HL-60 (cell line): Measurements from ENCODE around the gene ZNF761.
"Not testable (repeated sequence)": the region's sequence is repeated elsewhere in the genome, so short reads cannot be mapped to it uniquely, and the experiment has no call there.

Experiments used
- DNase-seq, 2 experiments: peaks; one replicate each; pipeline ENCODE4 v3.0.0-alpha.2; 2010 to 2020; ENCODE audit warnings: low read depth in 1 of 2, low spot score in 1 of 2
- H3K27ac ChIP-seq: fragments of 250-450 bp; sonication (Bioruptor Pico); replicated peaks from 2 replicates; pipeline ENCODE4 v1.5.1; 2020; ENCODE audit warnings: mild to moderate bottlenecking, moderate library complexity
- H3K27me3 ChIP-seq: fragments of 250-450 bp; sonication (Bioruptor Pico); 2 replicates; pipeline ENCODE4 v1.5.1; 2021; ENCODE audit warnings: mild to moderate bottlenecking, moderate library complexity; ENCODE audit not compliant: insufficient read depth, poor library complexity, severe bottlenecking
- H3K4me3 ChIP-seq: replicated peaks from 2 replicates; pipeline ENCODE4 v1.5.1; 2011; ENCODE audit warnings: mild to moderate bottlenecking, control low read depth, low read length; ENCODE audit not compliant: insufficient read depth
- GABPA ChIP-seq: IDR thresholded peaks from 2 replicates; pipeline ENCODE4 v1.6.1; 2012; ENCODE audit warnings: low read depth
- POLR2AphosphoS5 ChIP-seq: IDR thresholded peaks from 2 replicates; pipeline ENCODE4 v1.6.1; 2012; ENCODE audit warnings: low read depth
- REST ChIP-seq: IDR thresholded peaks from 2 replicates; pipeline ENCODE4 v1.6.1; 2012; ENCODE audit warnings: low read depth; ENCODE audit not compliant: insufficient replicate concordance
- SPI1 ChIP-seq: IDR thresholded peaks from 2 replicates; pipeline ENCODE4 v1.6.1; 2012; ENCODE audit warnings: low read depth, mild to moderate bottlenecking, borderline replicate concordance
- TF ChIP-seq, protein P1 (sequence below): IDR thresholded peaks from one replicate; pipeline ENCODE4 v1.5.1; 2011; ENCODE audit warnings: low read length, control low read depth, inconsistent platforms; ENCODE audit not compliant: insufficient read depth

Gene ZNF761

DNA sequence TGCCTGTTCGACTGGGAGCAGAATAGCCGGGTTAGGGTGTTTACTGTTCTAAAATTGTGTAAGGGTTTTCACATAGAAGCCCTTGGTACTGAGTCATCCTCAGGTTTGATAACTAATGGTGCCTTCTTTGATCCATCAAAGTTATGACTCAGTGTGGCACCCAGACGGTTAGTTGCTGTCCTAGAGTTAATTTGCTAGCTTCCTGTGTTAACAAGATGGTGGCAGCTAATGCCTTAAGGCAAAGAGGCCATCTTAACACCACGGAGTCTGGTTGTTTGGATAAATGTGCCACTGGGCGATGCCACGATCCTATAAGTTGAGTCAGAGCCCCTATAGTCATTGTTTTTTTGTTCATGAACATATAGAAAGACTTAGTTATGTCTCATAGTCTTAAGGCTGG lies 43.7 kb downstream of the ZNF761 start:
- H3K27me3 ChIP-seq, DNase-seq, H3K4me3 ChIP-seq, H3K27ac ChIP-seq: not testable (repeated sequence)

- H3K27me3 ChIP-seq, H3K4me3 ChIP-seq, DNase-seq, H3K27ac ChIP-seq: not testable (repeated sequence)
These were observed 52.0 kb downstream of the ZNF761 start for GRCh38 chr19:53483751-53484150.

DNA sequence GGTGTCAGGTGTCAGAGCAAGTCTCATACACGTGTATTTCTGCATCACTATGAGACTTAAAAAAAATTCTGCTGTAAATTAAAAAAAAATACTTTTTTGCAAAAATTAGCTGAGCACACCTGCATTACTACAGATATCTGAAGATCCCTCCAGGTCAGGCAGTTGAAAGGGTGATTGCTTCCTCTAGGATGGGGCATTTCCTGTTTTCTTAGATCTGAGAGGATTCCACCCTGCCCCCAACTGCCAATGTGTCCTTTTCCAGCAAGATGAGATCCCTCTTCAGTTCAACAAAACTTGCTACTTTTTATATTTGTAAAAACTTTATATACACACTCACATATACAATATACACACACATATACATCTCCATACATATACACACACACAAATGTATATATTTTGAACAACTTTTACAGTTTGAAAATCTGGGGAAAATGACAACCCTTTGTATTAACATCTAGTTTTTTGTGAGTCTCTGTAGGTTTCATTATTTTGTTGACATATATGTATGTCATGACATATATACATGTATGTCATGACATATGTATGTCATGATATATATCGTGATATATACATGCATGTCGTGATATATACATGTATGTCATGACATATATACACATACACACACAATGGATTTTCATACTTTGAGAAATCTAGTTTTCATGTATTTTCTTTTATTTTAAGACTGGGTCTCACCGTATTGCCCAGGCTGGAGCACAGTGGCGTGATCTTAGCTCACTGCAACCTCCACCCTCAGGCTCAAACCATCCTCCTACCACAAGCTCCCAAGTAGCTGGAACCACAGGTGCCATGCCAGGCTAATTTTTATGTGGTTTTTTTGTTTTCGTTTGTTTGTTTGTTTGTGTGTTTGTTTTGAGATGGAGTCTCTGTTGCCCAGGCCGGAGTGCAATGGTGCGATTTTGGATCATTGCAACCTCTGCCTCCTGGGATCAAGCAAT lies 53.5 kb downstream of the ZNF761 start:
- Histone ChIP-seq H3K27me3 (no peaks in the 10 kb centered on the region), H3K4me3 (no peak overlapping the region), H3K27ac (no peak overlapping the region)
- TF ChIP-seq REST (no peak), GABPA (no peak), POLR2AphosphoS5 (no peak), SPI1 (no peak)
- TF ChIP-seq, protein P1, sequence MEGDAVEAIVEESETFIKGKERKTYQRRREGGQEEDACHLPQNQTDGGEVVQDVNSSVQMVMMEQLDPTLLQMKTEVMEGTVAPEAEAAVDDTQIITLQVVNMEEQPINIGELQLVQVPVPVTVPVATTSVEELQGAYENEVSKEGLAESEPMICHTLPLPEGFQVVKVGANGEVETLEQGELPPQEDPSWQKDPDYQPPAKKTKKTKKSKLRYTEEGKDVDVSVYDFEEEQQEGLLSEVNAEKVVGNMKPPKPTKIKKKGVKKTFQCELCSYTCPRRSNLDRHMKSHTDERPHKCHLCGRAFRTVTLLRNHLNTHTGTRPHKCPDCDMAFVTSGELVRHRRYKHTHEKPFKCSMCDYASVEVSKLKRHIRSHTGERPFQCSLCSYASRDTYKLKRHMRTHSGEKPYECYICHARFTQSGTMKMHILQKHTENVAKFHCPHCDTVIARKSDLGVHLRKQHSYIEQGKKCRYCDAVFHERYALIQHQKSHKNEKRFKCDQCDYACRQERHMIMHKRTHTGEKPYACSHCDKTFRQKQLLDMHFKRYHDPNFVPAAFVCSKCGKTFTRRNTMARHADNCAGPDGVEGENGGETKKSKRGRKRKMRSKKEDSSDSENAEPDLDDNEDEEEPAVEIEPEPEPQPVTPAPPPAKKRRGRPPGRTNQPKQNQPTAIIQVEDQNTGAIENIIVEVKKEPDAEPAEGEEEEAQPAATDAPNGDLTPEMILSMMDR, result no peak
- DNase-seq, result no peak

DNA sequence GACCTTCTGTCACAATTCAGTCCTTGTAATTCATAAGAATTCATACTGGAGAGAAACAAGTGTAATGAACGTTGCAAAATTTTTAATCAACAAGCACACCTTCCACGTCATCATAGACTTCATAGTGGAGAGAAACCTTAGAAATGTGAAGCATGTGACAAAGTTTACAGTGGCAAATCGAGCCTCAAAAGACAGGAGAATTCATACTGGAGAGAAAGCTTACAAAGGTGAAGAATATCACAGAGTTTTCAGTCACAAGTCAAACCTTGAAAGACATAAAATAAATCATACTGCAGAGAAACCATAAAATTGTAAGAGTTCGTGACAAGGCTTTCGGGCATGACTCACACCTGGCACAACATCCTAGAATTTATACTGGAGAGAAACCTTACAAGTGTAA lies 60.4 kb downstream of the ZNF761 start:
- no peak overlapping the region for H3K27ac ChIP-seq
- TF ChIP-seq SPI1, result no peak
- TF ChIP-seq, protein P1, result no peak
- no peak for TF ChIP-seq REST
- TF ChIP-seq POLR2AphosphoS5, result no peak
- no peak for TF ChIP-seq GABPA
- no peaks in the 10 kb centered on the region for H3K27me3 ChIP-seq
- H3K4me3 ChIP-seq, result no peak overlapping the region
- no peak for DNase-seq

DNA sequence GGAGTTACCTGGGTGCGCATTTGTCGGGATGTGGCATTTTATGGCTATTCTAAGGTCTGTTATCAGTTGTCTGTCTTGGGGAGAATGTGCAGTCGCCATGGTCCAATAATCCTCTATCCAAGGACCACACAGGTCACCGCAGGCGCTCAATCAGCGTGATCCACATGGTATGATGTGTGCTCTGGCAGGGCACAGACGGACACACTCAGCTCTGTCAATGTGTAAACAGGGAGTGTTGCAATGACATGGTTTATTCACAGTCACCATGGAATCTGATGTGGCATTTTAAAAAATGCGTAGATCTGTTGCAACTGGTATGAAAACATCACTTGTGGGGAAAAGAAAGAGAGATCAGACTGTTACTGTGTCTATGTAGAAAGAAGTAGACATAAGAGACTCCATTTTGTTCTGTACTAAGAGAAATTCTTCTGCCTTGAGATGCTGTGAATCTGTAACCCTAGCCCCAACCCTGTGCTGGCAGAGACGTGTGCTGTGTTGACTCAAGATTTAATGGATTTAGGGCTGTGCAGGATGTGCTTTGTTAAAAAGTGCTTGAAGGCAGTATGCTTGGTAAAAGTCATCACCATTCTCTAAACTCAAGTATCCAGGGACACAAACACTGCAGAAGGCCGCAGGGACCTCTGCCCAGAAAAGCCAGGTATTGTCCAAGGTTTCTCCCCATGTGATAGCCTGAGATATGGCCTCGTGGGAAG lies 65.7 kb downstream of the ZNF761 start:
- DNase-seq, H3K4me3 ChIP-seq, H3K27me3 ChIP-seq, H3K27ac ChIP-seq: not testable (repeated sequence)

- peak in 1 of 2 experiments; percentile 9 for DNase-seq
- not testable (repeated sequence) for H3K4me3 ChIP-seq, H3K27me3 ChIP-seq, H3K27ac ChIP-seq
These were observed 66.2 kb downstream of the ZNF761 start for GRCh38 chr19:53498024-53498395.

DNA sequence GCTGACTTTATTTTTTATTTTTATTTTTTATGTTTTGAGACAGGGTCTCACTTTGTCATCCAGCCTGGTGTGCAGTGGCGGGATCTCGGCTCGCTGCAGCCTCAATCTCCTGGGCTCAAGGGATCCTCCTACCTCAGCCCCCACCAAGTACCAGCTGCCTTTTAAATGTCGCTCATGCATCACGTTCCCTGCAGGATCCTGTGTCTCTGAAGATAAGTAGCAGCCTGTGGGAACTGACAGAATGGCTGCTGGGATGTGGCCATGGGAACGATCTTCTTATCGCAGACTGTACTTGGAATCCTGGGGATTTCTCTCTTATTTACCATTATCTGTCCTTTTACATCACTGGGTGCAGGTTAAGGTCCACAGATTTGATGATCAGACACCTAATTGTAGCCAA lies 71.4 kb downstream of the ZNF761 start:
- DNase-seq, H3K27me3 ChIP-seq, H3K4me3 ChIP-seq: not testable (repeated sequence)

DNA sequence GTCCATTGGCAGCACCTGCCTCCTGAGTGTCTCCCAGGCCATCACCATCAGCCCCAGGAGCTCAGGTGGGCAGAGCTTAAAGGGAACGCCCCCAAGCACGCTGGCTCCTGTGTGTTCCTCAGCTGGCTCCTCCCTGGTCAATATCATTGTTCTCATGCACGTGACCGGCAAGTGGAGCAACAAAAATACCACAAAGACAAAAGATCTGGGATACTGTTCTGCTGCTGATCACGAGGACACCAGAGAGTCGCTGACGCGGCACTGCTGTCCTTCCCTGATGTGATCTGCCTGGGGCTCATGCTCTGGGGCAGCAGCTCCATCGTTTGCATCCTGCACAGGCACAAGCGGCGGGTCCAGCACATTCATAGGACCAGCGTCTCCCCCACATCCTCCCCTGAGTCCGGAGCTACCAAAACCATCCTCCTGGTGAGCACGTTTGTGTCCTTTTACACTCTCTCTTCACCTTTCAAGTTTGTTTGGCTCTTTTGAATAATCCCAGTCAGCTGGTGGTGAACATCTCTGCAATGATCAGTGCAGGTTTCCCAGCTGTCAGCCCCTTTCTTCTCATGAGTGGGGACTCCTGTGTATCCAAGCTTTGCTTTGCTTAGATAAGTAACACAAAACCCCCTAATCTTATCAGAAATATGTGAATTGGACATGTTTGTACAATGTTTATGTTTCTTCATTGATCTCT lies 72.0 kb downstream of the ZNF761 start:
- not testable (repeated sequence) for H3K4me3 ChIP-seq, H3K27me3 ChIP-seq, H3K27ac ChIP-seq, DNase-seq

More for the DNA sequence above, 71.4 kb downstream of the ZNF761 start:
- H3K27ac ChIP-seq, result not testable (repeated sequence)
